Chondrocyte (in vitro differentiated cells): ENCODE results near the gene MYO15B. TPM values are rescaled to one million over a fixed set of nuclear protein-coding genes. Genes with fewer than 3 reads are reported as not detected.

Source experiments
- DNase-seq: peaks from one replicate; pipeline ENCODE4 v3.0.0; 2021; ENCODE audit warnings: mixed read lengths, low spot score
- H3K27ac Mint-ChIP-seq: one replicate; pipeline ENCODE4 v1.8.0; 2021; ENCODE audit warnings: mild to moderate bottlenecking, moderate library complexity, mixed read lengths; ENCODE audit not compliant: unreplicated experiment
- H3K27me3 Mint-ChIP-seq: 2 replicates; pipeline ENCODE4 v1.8.0; 2021; ENCODE audit warnings: low read depth, mixed read lengths
- H3K36me3 Mint-ChIP-seq: 2 replicates; pipeline ENCODE4 v1.8.0; 2021; ENCODE audit warnings: low read depth, mixed read lengths
- H3K4me1 Mint-ChIP-seq: 2 replicates; pipeline ENCODE4 v1.8.0; 2021; ENCODE audit warnings: low read depth, mild to moderate bottlenecking, mixed read lengths
- H3K4me3 Mint-ChIP-seq: one replicate; pipeline ENCODE4 v1.8.0; 2021; ENCODE audit warnings: mild to moderate bottlenecking, moderate library complexity, mixed read lengths; ENCODE audit not compliant: unreplicated experiment
- H3K9me3 Mint-ChIP-seq: 2 replicates; pipeline ENCODE4 v1.8.0; 2021; ENCODE audit warnings: low read depth, mixed read lengths
- total RNA-seq: library from RNA; stranded (reverse); gene quantifications from 3 replicates; pipeline ENCODE4 v1.2.1, GENCODE V29; 2021
- TF ChIP-seq, protein P1 (sequence below): fragments of 200-600 bp; sonication (generic); IDR thresholded peaks from 2 replicates; pipeline ENCODE4 v1.5.0; 2021; ENCODE audit warnings: antibody characterized with exemption, mild to moderate bottlenecking, moderate library complexity

The MYO15B gene
- total RNA-seq, 1 donor from 2014 or later, result 16.0 TPM

DNA sequence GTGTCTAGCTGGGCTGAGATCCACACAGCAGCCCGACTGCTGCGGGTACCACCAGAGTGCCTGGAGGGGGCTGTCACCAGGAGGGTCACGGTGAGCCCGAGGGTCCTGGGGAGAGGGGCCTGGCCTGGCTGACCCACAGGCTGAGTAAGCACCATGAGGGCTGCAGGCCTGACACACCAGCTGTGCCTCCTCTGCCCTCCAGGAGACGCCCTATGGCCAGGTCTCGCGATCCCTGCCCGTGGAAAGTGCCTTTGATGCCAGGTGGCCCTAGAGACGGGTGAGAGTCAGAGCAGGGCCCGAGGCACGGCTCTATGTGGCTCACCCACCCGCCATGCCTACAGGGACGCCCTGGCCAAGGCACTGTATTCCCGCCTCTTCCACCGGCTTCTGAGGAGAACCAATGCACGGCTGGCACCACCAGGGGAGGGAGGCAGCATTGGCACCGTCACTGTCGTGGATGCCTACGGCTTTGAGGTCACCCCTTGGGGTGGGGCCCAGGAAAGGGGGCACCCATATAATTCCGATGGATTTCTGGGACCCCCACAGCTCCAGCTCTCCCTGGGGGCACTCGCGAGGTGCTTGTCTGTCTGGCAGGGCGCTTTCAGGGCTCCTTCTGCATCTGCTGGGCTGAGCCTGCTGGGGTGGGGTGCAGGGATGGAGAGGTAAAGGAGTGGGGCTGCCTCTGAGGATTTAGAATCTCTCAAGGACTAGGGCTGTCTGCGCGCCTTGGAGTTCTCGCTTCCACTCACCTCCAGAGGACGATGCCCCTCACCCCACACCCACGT lies 7.1 kb downstream of the MYO15B start:
- H3K27ac Mint-ChIP-seq, result no peak overlapping the region
- H3K4me1 Mint-ChIP-seq, result no peaks in the 10 kb centered on the region
- no peak overlapping the region for H3K4me3 Mint-ChIP-seq
- H3K36me3 Mint-ChIP-seq, result no peaks in the 10 kb centered on the region
- TF ChIP-seq, protein P1, sequence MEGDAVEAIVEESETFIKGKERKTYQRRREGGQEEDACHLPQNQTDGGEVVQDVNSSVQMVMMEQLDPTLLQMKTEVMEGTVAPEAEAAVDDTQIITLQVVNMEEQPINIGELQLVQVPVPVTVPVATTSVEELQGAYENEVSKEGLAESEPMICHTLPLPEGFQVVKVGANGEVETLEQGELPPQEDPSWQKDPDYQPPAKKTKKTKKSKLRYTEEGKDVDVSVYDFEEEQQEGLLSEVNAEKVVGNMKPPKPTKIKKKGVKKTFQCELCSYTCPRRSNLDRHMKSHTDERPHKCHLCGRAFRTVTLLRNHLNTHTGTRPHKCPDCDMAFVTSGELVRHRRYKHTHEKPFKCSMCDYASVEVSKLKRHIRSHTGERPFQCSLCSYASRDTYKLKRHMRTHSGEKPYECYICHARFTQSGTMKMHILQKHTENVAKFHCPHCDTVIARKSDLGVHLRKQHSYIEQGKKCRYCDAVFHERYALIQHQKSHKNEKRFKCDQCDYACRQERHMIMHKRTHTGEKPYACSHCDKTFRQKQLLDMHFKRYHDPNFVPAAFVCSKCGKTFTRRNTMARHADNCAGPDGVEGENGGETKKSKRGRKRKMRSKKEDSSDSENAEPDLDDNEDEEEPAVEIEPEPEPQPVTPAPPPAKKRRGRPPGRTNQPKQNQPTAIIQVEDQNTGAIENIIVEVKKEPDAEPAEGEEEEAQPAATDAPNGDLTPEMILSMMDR, result no peak
- peaks cover 2% of the 10 kb centered on the region for H3K27me3 Mint-ChIP-seq
- H3K9me3 Mint-ChIP-seq, result no peaks in the 10 kb centered on the region
- DNase-seq, result no peak

DNA sequence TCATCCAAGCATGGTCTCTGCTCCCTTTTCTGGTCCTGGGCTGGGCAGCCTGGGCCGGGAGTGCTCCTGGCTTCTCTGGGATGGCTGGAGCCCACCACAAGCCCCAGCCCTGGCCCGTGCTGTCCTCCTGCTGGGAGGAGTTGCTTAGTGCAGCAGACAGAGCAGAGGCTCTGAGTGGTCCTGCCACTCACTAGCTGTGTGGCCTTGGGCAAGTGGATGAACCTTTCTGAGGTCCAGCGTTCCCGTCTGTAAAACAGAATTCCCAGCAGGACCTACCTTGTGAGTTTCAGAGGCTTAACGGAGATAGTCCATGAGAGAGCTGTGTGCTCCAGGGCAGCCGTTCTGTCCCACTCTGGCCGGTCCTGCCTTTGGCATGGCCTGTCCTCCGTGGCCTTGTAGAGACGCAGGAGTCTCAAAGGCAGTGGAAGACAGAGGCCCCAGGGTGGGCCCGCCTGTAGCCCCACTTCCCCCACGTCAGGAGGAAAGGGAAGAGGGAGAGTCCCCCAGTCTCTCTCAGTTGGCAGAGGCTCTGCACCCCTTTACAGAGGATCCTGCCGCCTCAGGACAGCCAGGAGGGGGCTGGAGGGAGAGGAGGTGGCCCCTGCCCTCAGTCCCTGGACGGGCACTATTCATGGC lies 7.8 kb downstream of the MYO15B start:
- no peaks in the 10 kb centered on the region for H3K4me1 Mint-ChIP-seq

DNA sequence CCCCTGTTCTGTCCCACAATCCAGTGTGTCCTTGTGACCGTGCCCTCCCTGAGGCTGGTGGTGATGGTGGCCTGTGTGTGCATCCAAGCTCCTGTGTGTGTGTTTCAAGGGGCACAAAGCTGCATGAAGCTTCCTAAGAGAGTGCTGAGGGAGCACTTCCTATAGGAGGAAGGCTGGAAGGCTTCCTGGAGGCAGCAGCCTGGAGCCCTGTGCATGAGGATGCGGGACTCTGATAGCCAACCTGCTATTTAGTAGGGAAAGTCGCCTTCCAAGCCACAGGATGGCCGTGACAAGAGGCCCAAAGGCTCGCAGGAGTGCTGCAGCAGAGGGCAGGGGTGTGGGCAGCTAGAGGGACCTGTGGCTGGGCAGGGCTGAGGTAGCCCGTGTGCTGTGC lies 8.3 kb downstream of the MYO15B start:
- Mint-ChIP-seq H3K27me3 (peaks cover 2% of the 10 kb centered on the region), H3K36me3 (no peaks in the 10 kb centered on the region), H3K9me3 (no peaks in the 10 kb centered on the region), H3K4me1 (no peaks in the 10 kb centered on the region), H3K27ac (no peak overlapping the region), H3K4me3 (no peak overlapping the region)
- TF ChIP-seq, protein P1, result no peak
- DNase-seq, result no peak

More for the DNA sequence above, 7.8 kb downstream of the MYO15B start:
- Mint-ChIP-seq H3K27ac (no peak overlapping the region), H3K9me3 (no peaks in the 10 kb centered on the region), H3K27me3 (peaks cover 2% of the 10 kb centered on the region), H3K4me3 (no peak overlapping the region), H3K36me3 (no peaks in the 10 kb centered on the region)
- DNase-seq, result no peak
- TF ChIP-seq, protein P1, result no peak

DNA sequence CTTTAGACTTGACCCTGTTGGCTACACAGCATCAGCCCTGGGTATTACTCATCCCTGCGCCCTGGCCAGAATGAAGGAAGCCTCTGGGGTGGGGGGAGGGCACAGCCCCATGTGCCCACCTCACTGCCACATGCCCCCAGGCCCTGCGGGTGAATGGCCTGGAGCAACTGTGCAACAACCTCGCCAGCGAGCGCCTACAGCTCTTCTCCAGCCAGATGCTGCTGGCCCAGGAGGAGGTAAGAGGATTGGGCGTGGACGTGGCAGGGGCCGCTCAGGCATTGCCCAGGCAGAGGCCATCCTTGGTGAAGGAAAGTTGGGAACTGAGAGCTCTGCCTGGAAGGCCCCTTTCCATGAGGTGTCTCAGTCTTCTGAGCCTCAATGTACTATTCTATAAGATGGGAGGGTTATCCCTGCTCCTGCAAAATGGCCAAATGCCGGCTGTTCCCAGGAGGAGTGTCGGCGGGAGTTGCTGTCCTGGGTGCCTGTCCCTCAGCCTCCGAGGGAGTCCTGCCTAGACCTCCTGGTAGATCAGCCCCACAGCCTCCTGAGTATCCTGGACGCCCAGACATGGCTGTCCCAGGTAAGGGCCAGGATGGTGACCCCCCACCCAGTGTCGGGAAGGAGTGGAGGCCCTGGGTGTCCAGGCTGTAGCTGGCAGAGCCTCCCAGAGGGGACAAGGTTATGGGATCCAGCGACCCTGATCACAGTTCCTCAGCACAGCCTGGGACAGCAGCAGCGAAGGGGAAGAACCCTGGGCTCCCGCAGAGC lies 8.9 kb downstream of the MYO15B start:
- Mint-ChIP-seq H3K9me3 (no peaks in the 10 kb centered on the region), H3K27ac (no peak overlapping the region), H3K36me3 (no peaks in the 10 kb centered on the region), H3K4me1 (no peaks in the 10 kb centered on the region), H3K27me3 (peaks cover 2% of the 10 kb centered on the region), H3K4me3 (no peak overlapping the region)
- TF ChIP-seq, protein P1, result no peak
- DNase-seq, result no peak
